GM19023 (cell line): ENCODE data around the gene SCD5.

ENCODE experiments used
- ATAC-seq: cut with Tn5 transposase; IDR thresholded peaks from one replicate; pipeline ENCODE4 v1.9.1; 2021; ENCODE audit warnings: mild to moderate bottlenecking, moderate library complexity; ENCODE audit not compliant: unreplicated experiment

The SCD5 gene

DNA sequence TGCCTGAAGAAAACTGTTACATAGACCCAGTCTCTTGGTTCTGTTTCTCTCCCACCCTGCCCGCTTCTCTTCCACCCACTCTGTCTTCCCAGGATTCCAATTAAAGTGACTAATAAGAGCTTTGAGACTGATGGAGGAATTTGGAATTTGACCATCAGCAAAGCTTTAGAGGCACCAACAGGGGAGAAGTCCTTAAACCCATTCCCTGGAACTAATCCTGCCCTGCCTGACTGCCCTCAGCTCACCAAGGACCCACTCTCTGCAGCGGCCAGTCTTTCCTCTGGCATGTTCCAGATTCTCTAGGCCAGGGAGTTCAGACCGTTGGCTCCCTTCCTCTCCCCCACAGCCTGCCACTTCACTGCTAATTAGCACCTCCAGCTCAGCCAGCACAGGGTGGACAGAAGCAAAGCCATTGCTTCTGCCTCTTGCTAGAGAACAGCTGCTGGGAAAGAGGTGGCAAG is 23.9 kb downstream of the SCD5 start:
- no peak for ATAC-seq

DNA sequence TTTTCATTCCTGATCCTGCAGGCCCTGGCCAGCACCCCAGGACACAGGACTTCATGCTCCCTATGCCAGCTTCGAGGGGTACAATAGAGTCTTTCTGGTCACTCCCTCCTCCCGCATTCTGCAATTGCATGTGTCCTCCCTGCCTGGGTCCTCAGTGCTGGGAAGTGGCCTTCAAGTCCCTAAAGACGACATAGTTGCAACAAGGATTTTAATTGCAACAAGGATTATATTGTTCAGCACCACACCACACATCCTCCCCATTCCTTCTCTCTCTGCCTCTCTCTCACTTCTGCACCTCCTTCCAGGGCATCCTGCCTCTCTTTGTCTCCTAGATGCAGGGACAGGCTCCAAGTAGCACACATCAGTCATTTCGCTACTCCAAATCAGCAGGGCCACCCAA is 25.5 kb downstream of the SCD5 start:
- no peak for ATAC-seq

DNA sequence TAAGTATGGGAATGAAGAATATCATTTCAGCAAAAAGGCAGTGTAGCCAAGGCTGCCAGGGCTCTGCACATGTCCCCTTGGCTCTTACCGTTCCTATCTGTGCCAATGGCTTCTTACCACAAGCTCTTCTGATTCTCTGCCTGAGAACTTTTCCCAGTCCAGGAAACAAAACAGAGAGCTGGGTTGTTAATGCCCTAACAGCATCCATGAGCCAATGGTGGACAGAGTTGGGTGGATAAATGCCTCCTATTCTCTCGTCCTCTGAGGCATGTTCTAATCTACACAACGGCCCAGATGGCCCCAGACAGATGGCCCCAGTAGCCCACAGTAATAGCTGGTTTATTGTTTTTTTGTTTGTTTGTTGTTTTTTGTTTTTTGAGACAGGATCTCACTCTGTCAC is 28.0 kb downstream of the SCD5 start:
- no peak for ATAC-seq

DNA sequence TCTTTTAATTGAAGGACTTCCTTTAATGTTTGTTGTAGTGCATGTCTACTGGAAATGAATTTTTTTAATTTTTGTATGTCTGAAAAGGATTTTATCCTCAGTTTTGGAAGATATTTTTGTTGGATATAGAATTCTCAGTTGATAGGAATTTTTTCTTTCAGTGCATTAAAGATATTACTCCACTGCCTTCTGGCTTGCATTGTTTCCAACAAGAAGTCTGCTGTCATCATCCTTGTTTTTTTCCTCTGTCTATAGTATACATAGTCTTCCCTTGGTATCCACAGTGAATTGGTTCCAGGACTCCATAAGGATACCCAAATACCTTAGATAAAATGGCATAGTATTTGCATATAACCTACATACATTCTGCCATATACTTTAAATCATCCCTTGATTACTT is 33.5 kb downstream of the SCD5 start:
- ATAC-seq: no peak

DNA sequence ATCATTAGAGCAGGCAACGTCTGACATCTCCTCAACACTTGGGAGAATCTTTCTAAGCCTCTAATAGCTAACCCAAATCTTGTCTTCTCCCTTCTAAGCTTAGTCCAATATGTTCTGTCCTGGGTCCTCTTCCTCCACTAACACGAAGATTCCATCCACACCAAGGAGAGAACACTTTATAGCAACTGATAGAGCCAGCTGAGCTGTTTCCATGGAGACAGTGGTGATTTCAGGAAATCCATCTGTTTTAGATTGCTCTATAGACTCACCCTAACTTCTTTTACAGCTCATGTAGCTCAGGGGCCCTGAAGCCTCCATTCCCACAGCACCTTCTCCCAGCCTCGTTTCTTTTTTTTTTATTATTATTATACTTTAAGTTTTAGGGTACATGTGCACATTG is 37.4 kb downstream of the SCD5 start:
- ATAC-seq: no peak

DNA sequence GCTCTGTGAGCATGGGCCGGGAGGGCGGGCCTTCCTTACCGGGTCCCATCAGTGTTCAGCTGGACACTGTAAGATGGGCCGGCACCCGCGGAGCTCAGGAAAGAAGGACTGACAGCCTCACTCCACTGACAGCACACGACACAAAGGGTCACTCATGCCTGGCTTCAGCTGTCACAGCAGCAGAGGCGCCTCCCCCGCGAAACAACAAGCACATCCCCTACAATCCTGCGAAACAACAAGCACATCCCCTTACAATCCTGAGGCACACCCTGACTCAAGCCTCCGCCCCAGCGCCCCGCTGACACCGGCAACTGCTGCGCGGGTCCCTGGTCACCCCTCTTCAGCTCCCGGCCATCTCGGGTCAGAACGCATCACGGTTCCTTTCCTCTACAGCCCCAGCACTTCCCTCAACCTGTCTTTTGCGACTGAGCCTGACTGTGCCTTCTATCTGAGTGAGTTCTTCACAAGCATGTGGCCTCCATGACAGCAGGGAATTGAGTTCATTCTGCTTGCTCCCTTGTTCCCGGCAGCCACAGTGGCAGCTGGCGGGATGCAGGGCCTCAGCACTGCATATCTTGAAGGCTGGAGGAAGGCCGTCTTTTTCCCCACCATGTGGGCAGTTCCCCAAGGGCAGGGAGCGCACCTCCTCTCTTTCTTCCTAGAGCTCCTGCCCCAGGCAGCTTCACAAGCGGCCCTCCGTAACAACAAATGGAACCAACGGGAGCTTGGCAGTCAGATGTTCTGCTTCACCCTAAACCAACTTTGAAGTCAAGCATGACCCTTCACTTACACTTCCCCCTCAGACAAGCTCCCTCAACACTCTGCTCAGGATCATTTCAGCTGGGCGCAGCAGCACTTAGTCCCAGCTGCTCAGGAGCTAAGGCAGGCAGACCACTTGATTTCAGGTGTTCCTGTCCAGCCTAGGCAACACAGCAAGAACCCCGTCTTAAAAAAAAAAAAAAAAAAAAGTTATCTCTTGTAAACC is 39.6 kb downstream of the SCD5 start:
- ATAC-seq: no peak

DNA sequence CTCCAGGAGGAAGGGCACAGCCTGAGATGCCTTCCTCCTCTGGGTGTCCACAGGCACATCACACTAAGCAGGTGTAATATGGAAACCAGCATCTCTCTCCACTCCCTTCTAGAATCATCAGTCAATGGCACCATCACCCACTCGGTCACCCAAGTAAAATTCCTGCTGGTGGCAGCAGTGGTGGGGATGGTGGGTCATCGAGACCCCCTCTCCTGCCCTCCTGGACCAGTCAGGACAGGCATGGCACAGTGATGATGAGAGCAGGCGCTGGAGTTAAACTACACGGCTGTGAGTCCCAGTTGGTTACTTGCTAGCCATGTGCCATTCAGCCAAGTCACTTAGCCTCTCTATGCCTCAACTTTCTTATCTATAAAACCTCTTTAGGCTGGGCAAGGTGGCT is 42.5 kb downstream of the SCD5 start:
- ATAC-seq: no peak

DNA sequence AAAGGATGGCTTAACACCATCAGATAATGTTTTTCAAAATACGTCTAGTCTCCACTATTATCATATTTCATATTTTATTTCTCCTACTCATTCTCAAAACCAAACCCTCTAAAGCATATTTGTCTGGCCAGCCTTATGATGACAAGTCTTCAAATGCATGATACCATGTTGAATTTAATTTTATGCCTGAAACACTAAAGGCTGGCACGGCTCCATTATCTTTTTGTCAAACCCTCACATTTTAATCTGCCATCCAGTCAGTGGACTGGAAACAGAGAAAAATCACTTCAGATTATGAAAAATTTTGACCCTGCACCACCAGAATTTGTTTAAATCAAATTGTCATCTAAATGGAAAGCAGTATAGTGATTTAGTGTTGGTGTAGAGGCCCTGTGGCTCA is 42.9 kb downstream of the SCD5 start:
- no peak for ATAC-seq

DNA sequence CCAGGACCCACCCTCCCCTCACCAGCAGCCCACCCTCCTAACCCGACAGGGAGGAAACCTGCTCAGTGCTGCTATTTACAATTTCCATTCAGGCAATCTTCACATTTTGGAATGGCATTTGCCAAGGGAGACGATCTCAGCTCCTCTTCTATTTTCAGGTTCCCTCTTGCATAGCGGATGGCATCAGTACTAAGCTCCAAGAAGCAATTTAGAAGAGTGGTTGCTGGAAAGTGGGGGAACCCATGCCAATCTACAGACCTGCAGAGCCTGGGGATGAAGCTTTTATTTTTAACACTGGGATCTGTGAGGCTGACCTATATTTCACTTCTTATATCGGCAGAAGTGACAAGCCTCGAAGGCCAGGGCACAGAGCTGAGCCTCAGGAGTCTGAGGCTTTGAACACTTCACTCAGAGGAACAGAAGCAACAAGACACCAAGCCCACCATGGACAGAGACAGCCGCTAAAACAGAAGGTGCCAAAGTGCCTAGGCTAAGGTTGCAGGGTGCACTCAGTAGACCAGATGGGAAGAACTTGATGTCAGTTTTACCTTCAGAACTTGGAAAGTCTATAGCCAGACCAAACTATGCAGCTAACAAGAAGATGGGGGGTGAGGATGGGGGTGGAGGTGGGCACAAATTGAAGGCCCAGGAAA is 44.0 kb downstream of the SCD5 start:
- no peak for ATAC-seq

DNA sequence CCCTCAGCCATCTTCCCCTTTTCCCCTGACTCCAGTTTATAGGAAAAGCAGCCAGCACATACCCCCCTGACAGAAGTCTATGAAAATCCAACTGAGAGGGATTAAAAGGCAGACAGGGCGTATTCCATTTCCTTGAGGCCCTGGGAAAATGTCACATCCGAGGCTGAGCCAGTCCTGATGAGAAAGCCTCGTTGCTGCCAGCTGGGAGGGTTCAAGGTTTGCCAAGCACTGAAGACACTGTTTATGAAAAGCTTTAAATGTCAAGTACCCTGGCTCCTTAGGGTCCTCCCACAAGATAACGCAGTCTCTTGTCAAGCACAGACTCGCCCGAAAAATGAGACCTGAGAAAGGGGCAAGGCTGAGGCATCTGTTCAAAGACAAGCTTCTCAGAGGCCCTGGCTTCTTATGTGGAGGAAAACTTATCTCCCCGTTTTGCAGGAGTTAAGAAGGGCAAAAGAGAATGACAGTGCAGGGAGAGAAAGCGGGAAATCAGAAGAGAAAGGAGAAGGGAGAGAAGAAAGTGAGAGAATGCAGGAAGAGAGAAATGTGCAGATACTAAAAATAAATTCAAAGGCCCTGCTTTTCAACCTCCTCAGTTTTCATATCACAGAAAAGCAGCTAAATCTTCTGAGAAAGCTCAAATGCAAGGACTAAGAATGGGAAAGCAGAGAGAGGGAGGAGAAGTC is 44.7 kb downstream of the SCD5 start:
- ATAC-seq: no peak

DNA sequence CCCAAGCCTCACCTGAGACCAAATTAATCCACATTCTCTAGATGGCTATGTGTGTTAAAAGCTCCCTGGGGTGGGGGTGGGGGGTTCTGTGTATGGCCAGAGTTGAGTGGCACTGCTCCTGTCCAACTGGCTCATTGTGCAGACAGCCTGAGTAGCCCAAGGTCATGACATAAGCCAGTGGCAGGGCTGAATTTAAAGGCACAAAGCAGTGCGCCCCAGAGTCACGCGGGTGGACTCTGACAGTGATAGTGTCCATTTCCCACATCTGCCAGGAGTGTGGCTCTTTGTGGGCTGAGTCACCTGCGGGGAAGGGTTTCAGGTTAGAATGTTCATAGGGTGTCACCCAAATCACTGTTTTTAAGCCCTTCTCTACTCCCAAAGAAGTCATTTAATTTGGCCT is 45.4 kb downstream of the SCD5 start:
- no peak for ATAC-seq

DNA sequence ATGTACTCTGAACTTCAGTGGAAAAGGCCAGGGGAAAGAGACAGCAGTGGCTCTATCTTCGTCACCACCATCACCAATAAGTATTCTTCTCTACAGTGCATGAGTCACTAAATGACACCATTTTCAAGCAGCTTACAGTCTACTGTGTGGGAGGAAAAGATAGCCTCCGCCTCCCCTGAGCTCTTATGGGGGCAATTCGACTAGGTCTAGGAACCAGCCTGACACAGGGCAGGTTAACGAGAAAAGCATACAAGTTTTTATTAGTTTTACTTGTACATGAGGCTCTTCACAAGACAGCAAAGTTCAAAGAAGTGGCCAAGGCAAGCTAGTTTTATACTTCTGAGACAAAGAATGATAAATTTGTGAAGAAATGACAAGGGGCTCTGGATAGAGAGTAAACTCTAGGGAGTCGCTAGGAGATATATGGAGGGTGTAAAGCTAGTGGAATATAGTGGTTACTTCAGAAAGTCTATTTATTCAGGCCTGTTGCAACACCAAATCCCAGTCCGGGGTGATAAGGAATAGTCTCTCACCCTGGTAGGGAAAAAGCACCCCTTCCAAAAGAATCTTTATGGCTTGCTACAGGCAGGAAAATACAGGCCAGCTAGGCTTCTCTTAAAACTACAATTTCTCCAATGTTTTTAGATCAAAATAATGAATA is 49.7 kb downstream of the SCD5 start:
- ATAC-seq: no peak

DNA sequence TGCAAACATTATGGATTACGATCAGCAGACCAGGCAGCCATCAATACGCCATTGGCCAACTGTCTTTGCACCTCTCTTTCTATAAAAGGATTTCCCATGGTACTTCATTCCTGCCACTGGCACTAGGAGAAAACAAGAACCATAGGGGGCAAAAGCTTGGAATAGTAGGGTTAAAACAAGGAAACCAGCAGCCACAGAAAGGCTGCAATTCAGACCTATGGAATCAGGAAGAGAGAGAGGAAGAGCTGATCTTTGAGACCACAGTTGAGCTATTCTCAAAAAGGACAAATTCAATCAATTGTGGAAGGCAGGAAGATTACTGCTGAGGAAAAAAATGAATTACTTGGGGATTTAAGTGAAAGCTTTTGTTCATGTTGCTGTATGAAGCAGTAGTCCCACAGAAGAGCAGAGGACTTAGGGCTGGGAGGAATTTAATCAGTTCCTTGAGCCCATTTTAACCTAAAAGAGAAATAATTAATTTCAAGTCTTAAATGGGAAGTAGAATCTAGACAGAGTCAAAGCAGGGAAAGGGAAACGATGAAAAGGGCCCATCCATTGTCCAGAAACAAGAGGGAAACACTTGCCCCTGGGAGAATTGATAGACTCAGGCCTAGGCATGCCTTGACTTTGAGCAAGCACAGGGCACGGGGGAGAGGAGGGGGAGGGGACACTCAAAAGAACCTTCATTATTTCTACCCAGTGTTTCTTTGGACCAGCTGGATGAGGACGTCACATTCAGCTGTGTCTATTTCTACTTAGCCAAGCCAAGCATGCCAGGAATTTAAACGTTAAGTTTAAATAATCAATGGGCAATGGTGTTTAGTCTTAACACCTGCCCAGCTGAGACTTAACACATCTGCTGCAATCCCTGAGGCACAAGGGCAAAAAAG is 50.7 kb downstream of the SCD5 start:
- no peak for ATAC-seq

DNA sequence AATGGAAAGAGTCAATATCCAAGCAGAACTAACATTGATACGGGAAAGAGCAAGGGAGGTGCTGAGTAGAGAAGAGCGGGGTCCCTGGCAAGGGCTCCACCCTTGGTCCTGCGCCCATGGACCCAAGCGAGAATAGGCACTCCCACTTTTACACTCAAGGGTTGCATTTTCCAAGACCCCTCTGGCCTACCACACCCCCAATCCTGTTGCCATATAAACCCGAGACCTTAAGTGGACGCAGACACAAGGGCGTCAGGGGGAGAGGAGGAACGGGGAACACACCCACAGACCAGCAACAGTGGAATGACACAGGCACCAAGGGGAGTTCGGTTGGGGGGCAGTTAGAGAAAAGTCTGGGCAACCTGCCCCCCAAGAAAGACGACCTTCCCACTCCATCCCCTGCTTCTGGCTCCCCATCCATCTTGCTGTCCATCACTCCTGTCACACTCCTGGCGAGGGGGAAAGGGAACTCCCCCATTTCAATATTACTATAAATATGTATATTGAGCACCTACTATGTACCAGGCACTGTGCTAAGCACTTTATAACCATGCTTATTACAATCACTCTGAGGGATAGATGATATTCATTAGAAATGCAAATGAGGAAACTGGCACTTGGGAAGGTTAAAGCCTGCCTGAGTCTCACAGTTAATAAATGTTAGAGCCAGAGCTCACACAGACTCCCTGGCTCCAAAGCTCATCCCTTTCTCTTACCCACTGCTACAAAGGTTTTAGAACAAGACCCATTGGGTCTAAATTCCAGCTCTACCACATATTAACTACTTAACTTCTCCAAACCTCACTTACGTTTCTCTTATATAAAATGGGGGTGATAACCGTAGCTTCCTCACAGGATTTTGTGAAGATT is 51.7 kb downstream of the SCD5 start:
- no peak for ATAC-seq

DNA sequence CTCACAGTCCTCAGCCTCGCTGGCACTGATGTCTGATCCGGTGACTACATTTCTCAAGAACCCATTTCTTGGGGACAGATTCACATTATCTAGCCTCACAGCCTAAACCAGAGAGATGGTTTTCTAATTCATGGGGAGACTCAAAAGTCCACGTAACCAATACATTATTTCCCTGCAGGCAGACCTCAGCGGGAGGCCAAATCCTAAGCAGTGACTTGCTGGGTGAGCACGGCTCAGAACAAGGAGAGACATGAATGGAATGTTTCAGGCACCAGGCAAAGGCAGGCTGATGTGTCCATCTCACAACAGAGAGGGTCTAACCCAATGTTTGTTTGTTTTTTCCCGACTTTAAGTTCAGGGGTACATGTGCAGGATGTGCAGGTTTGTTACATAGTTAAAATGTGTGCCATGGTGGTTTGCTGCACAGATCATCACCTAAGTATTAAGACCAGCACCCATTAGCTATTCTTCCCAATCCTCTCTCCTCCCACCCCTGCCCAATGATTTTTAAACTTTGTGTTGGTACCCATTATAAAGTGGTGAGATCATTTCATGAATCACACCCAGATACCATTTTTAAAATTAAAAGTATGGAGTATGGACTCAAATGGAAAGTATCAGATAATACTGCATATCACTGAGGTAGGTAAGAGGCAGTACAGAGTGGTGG is 53.3 kb downstream of the SCD5 start:
- no peak for ATAC-seq

DNA sequence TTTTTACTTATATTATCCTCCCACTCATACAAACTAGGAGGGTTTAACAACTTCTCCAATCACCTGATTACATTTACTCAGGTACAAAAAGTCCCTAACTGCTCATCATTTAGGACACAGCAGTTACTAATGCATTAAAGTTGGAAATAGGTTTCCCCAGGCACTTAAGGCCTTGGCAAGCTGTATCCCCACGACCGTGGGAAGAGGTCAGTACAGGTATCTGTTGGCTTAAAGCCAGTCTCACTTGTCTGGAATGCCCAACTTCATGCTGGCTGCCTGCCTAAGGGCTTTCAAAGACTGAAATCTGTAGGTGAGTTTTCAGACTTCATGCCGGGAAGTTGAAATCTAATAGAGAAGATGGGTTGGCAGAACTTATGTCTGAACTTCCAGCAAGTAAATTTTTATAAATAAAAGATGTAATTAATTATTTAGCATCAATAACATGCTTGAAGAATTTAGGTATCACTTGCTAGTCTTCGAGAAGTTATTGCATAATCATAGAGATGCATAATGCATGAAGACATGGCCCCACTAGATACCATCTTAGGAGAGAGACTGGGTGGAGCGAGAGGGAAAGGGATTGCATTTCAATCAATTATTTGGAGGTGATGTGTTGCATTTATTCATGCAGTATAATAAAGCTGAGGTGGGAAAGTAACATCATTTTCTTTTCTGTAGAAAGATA is 54.2 kb downstream of the SCD5 start:
- ATAC-seq: no peak

DNA sequence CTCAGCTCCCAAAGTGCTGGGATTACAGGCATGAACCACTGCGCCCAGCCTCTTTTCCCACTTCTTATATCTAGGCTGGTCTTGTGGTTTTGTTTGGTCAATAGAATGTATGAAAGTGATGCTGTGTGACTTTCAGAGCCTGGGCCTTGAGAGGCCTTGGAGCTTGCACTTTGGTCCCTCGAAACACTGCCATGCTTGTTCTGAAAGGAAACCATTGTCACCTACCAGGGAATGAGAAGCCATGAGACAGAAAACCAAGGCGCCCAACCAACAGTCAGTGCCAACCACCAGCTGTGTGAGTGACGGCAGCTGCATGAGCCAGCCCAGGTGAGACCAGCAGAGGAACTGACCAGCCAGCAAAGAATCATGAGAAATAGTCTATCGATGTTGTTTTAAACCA is 57.4 kb downstream of the SCD5 start:
- ATAC-seq: no peak
